ENCODE data around the gene PPP1R9B.
A peak's percentile ranks its signal among the peaks of the same experiment; 100 is the strongest.

Gene PPP1R9B

GRCh38 chr17:50141026-50141744 lies 9.3 kb downstream of the PPP1R9B start:
- no peak for DNase-seq (ENCODE audit: low read depth in 3 of 3)

GRCh38 chr17:50139950-50140885 lies 10.3 kb downstream of the PPP1R9B start:
- DNase-seq (ENCODE audit: low read depth in 3 of 3): peak; percentile 61 to 72 (median 65)

GRCh38 chr17:50139185-50139783 lies 11.2 kb downstream of the PPP1R9B start:
- DNase-seq (ENCODE audit: low read depth in 3 of 3): no peak

- DNase-seq (ENCODE audit: low read depth in 3 of 3): no peak
Measured at GRCh38 chr17:50137042-50137441, 13.4 kb downstream of the PPP1R9B start.

GRCh38 chr17:50136096-50136687 lies 14.3 kb downstream of the PPP1R9B start:
- DNase-seq (ENCODE audit: low read depth in 3 of 3): no peak

GRCh38 chr17:50135316-50136095 lies 15.0 kb downstream of the PPP1R9B start:
- DNase-seq (ENCODE audit: low read depth in 3 of 3): no peak

- no peak for DNase-seq (ENCODE audit: low read depth in 3 of 3)
Measured at GRCh38 chr17:50134206-50135110, 16.0 kb downstream of the PPP1R9B start.

GRCh38 chr17:50133769-50134099 lies 16.7 kb downstream of the PPP1R9B start:
- DNase-seq (ENCODE audit: low read depth in 3 of 3): no peak

GRCh38 chr17:50133028-50133768 lies 17.3 kb downstream of the PPP1R9B start:
- DNase-seq (ENCODE audit: low read depth in 3 of 3): no peak

- no peak for DNase-seq (ENCODE audit: low read depth in 3 of 3)
Measured at GRCh38 chr17:50132104-50132794, 18.2 kb downstream of the PPP1R9B start.

- DNase-seq (ENCODE audit: low read depth in 3 of 3): no peak
Measured at GRCh38 chr17:50130559-50131305, 19.7 kb downstream of the PPP1R9B start.

- DNase-seq (ENCODE audit: low read depth in 3 of 3): no peak
Measured at GRCh38 chr17:50129728-50130558, 20.5 kb downstream of the PPP1R9B start, which contains the start of gene SAMD14. Gene SAMD14 (minus strand): TSS chr17:50130160. CDS start chr17:50124959, 5,201 bp downstream.

GRCh38 chr17:50129353-50129727 lies 21.1 kb downstream of the PPP1R9B start:
- DNase-seq (ENCODE audit: low read depth in 3 of 3): no peak

- no peak for DNase-seq (ENCODE audit: low read depth in 3 of 3)
Measured at GRCh38 chr17:50128441-50129352, 21.8 kb downstream of the PPP1R9B start.

- DNase-seq (ENCODE audit: low read depth in 3 of 3): no peak
Measured at GRCh38 chr17:50127697-50128361, 22.6 kb downstream of the PPP1R9B start.
